Endothelial cell of umbilical vein (primary cell): ENCODE data around the gene INSYN2B. TPM values are rescaled to one million over a fixed set of nuclear protein-coding genes. Genes with fewer than 3 reads are reported as not detected.

Experiments used
- BruUV-seq: library from RNA; stranded (reverse); fragments of 400-500 nt; replicated peaks from 2 replicates; lab custom pipeline; 2021; lab: Mats Ljungman, UMichigan
- CTCF ChIA-PET: fragments of 300-600, 350-600 bp; sonication (Branson Sonifier 250); formaldehyde crosslinking; loops from one replicate; lab custom pipeline; 2021; ENCODE audit warnings: antibody characterized with exemption, inconsistent platforms; lab: Charles Lee
- POLR2A ChIA-PET: fragments of 300-600, 350-600 bp; sonication (Branson Sonifier 250); formaldehyde crosslinking; loops from one replicate; lab custom pipeline; 2021; ENCODE audit warnings: antibody characterized with exemption, inconsistent platforms; lab: Charles Lee
- DNase-seq: peaks from one replicate; pipeline ENCODE4 v3.0.0-alpha.2; 2011; ENCODE audit warnings: low read depth, low spot score
- FAIRE-seq: peaks from 2 replicates; lab custom pipeline; 2011; peaks lifted over from hg19 to GRCh38; lab: Jason Lieb, UNC
- H2AFZ ChIP-seq: 2 replicates; pipeline ENCODE4 v1.6.0; 2012; ENCODE audit warnings: low read depth, low read length, control low read depth, inconsistent platforms
- H3K27ac ChIP-seq: 2 replicates; pipeline ENCODE4 v1.5.1; 2011; ENCODE audit warnings: low read depth, mild to moderate bottlenecking, control low read depth, low read length, moderate library complexity; ENCODE audit not compliant: insufficient read depth
- H3K27me3 ChIP-seq, 2 experiments: 2 replicates each; pipeline versions ENCODE4 v1.6.0 to v1.6.1; 2011; ENCODE audit warnings: low read length in 2 of 2, mixed read lengths in 1 of 2; ENCODE audit not compliant: control insufficient read depth in 2 of 2, insufficient read depth in 2 of 2
- H3K36me3 ChIP-seq, 2 experiments: 2 replicates in 1 of 2; 3 replicates in 1 of 2; pipeline ENCODE4 v1.5.1; 2011; ENCODE audit warnings: low read length in 2 of 2, mild to moderate bottlenecking in 1 of 2, moderate library complexity in 1 of 2; ENCODE audit not compliant: control insufficient read depth in 2 of 2, insufficient read depth in 2 of 2; ENCODE audit errors: extremely low read depth in 1 of 2
- H3K4me1 ChIP-seq: 3 replicates; pipeline ENCODE4 v1.5.1; 2011; ENCODE audit warnings: mild to moderate bottlenecking, low read length; ENCODE audit not compliant: control insufficient read depth, insufficient read depth; ENCODE audit errors: extremely low read depth
- H3K4me2 ChIP-seq: 2 replicates; pipeline ENCODE4 v1.6.1; 2011; ENCODE audit warnings: low read length, control low read depth, mixed read lengths; ENCODE audit not compliant: insufficient read depth
- H3K4me3 ChIP-seq, 3 experiments: fragments of 200-600 bp in 1 of 3; sonication (generic), shearing (Covaris generic) in 1 of 3; replicated peaks in 1 of 3; 2 replicates each; pipeline ENCODE4 v1.5.1; 2011 to 2016; ENCODE audit warnings: control low read depth in 3 of 3, low read length in 3 of 3, mild to moderate bottlenecking in 2 of 3, inconsistent platforms in 1 of 3, low read depth in 1 of 3, moderate library complexity in 1 of 3; ENCODE audit not compliant: insufficient read depth in 1 of 3
- H3K79me2 ChIP-seq: 2 replicates; pipeline ENCODE4 v1.6.0; 2012; ENCODE audit warnings: low read length, inconsistent platforms; ENCODE audit not compliant: control insufficient read depth, insufficient read depth
- H3K9ac ChIP-seq: replicated peaks from 2 replicates; pipeline ENCODE3; 2011; ENCODE audit warnings: low read length, control low read depth; ENCODE audit not compliant: insufficient read depth; ENCODE audit errors: extremely low read depth
- H3K9me1 ChIP-seq: replicated peaks from 3 replicates; pipeline ENCODE4 v1.6.0; 2011; ENCODE audit warnings: mild to moderate bottlenecking, low read length; ENCODE audit not compliant: control insufficient read depth, insufficient read depth; ENCODE audit errors: extremely low read depth
- H3K9me3 ChIP-seq: replicated peaks from 2 replicates; pipeline ENCODE4 v1.5.1; 2012; ENCODE audit warnings: low read length, inconsistent platforms; ENCODE audit not compliant: control insufficient read depth, insufficient read depth
- H4K20me1 ChIP-seq: replicated peaks from 2 replicates; pipeline ENCODE3; 2011; ENCODE audit warnings: mild to moderate bottlenecking, low read length; ENCODE audit not compliant: control insufficient read depth, insufficient read depth; ENCODE audit errors: extremely low read depth
- EZH2 ChIP-seq: IDR thresholded peaks from 2 replicates; pipeline ENCODE4 v1.6.1; 2012; ENCODE audit warnings: borderline replicate concordance, low read depth, mild to moderate bottlenecking, moderate library complexity, low read length, inconsistent platforms; ENCODE audit not compliant: severe bottlenecking
- FOS ChIP-seq: IDR thresholded peaks from 2 replicates; pipeline ENCODE4 v1.6.1; 2011; ENCODE audit warnings: mild to moderate bottlenecking, low read length, moderate library complexity, borderline replicate concordance; ENCODE audit not compliant: insufficient read depth
- GATA2 ChIP-seq: IDR thresholded peaks from 2 replicates; pipeline ENCODE4 v1.7.0; 2011; ENCODE audit warnings: low read depth, mild to moderate bottlenecking, moderate library complexity, mixed read lengths, low read length; ENCODE audit not compliant: insufficient read length, insufficient read depth
- JUN ChIP-seq: IDR thresholded peaks from 2 replicates; pipeline ENCODE4 v1.6.1; 2011; ENCODE audit warnings: borderline replicate concordance, low read depth; ENCODE audit not compliant: insufficient read length, insufficient read depth
- MYC ChIP-seq: IDR thresholded peaks from one replicate; pipeline ENCODE4 v1.6.1; 2011; ENCODE audit warnings: mild to moderate bottlenecking, low read depth, low read length
- POLR2A ChIP-seq: IDR thresholded peaks from 2 replicates; pipeline ENCODE4 v1.6.1; 2012; ENCODE audit warnings: low read depth, mild to moderate bottlenecking, control low read depth, low read length
- POLR2AphosphoS5 ChIP-seq: IDR thresholded peaks from 2 replicates; pipeline ENCODE4 v1.6.1; 2012; ENCODE audit warnings: low read depth, mild to moderate bottlenecking, control low read depth, low read length, moderate library complexity; ENCODE audit not compliant: insufficient read depth
- dilution Hi-C: fragments of 300-500 bp; cut with MboI; formaldehyde crosslinking; loops from one replicate; pipeline ENCODE4 v1.15.0; 2019; ENCODE audit warnings: low sequenced_read_pairs; ENCODE audit not compliant: extremely low pct_ligation_motif_present
- intact Hi-C: fragments of 100-400 bp; cut with micrococcal nuclease; formaldehyde crosslinking; loops from one replicate; pipeline ENCODE4 v1.10.0; 2022
- polyA plus RNA-seq, 4 experiments: library from polyadenylated mRNA; depleted of rRNA in 3 of 4; stranded (reverse) in 3 of 4; unstranded in 1 of 4; fragments of >200 nt; gene quantifications; 2 replicates each; pipeline versions ENCODE4 v1.2.1 to v1.2.3, GENCODE V29; 2011 to 2012; ENCODE audit warnings: missing spikeins in 1 of 4
- total RNA-seq: library from RNA; stranded (reverse); gene quantifications from 2 replicates; pipeline ENCODE4 v1.2.3, GENCODE V29; 2021
- TF ChIP-seq, protein P1 (sequence below): IDR thresholded peaks from 2 replicates; pipeline ENCODE4 v1.6.1; 2011; ENCODE audit not compliant: insufficient read depth, insufficient read length
- TF ChIP-seq, protein P2 (sequence below), 2 donors: IDR thresholded peaks; 1 replicate in 1 of 2; 2 replicates in 1 of 2; pipeline ENCODE4 v1.5.1; 2011; ENCODE audit warnings: low read length in 2 of 2, mild to moderate bottlenecking in 2 of 2, moderate library complexity in 2 of 2, control low read depth in 1 of 2, inconsistent platforms in 1 of 2, low read depth in 1 of 2; ENCODE audit not compliant: insufficient read depth in 1 of 2; ENCODE audit errors: extremely low read depth in 1 of 2

The INSYN2B gene
- total and polyA plus RNA-seq, 2 donors (not counting 3 experiments of a cell fraction or from before 2014, with no cell fraction given), result 8.2 to 17.1 TPM

DNA sequence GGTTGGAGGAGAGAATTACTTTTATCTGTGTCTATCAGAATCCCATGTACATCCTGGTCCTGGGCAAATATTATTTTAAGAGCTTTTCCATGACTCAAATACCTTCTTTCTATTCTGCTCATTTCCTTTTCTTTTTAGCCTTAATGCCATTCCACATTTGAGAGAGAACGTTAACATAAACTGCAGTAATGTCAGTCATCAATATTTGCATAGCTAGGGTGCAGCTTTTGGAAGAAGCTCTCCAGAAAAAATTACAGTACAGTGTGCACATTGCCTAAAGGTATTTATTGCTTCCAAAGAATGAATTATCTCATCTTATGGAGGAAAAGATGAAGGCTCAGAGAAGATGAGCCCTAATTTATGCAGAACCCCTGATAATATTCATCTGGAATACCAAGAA is 58.3 kb downstream of the INSYN2B start:
- H3K4me2 ChIP-seq, result no peak overlapping the region
- peaks cover 2% of the 10 kb centered on the region for H3K79me2 ChIP-seq
- no peaks in the 10 kb centered on the region for H3K9me1 ChIP-seq
- TF ChIP-seq POLR2A, result no peak
- no peak for TF ChIP-seq EZH2
- TF ChIP-seq JUN, result no peak
- TF ChIP-seq POLR2AphosphoS5, result no peak
- no peak for TF ChIP-seq MYC
- no peak for TF ChIP-seq FOS
- TF ChIP-seq, protein P1, sequence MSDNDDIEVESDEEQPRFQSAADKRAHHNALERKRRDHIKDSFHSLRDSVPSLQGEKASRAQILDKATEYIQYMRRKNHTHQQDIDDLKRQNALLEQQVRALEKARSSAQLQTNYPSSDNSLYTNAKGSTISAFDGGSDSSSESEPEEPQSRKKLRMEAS, result no peak
- TF ChIP-seq GATA2, result no peak
- TF ChIP-seq, protein P2, sequence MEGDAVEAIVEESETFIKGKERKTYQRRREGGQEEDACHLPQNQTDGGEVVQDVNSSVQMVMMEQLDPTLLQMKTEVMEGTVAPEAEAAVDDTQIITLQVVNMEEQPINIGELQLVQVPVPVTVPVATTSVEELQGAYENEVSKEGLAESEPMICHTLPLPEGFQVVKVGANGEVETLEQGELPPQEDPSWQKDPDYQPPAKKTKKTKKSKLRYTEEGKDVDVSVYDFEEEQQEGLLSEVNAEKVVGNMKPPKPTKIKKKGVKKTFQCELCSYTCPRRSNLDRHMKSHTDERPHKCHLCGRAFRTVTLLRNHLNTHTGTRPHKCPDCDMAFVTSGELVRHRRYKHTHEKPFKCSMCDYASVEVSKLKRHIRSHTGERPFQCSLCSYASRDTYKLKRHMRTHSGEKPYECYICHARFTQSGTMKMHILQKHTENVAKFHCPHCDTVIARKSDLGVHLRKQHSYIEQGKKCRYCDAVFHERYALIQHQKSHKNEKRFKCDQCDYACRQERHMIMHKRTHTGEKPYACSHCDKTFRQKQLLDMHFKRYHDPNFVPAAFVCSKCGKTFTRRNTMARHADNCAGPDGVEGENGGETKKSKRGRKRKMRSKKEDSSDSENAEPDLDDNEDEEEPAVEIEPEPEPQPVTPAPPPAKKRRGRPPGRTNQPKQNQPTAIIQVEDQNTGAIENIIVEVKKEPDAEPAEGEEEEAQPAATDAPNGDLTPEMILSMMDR (IDR thresholded peaks at IDR 0.05; ENCODE audit: extremely low read depth in 1 of 2, insufficient read depth in 1 of 2, low read depth in 1 of 2, low read length in 2 of 2), result no peak
- intact Hi-C loops (no loop called here), dilution Hi-C loops (no loop called here)
- H3K36me3 ChIP-seq, result no peaks in the 10 kb centered on the region
- H4K20me1 ChIP-seq, result no peaks in the 10 kb centered on the region
- H3K27ac ChIP-seq, result no peak overlapping the region
- ChIA-PET CTCF (interaction anchor here (0.8 to 1.5 kb wide), 3 partner anchors 8 to 59 kb away, joined by 3 to 10 read pairs (median 3); partner anchors contain the start of gene INSYN2B), POLR2A (no interaction called here)
- H3K4me1 ChIP-seq, result peaks cover 16% of the 10 kb centered on the region
- no TSS peak for BruUV-seq
- DNase-seq (peak; percentile 19), FAIRE-seq (no peak)
- H3K4me3 ChIP-seq, result no peak overlapping the region
- no peaks in the 10 kb centered on the region for H3K27me3 ChIP-seq
- no peak overlapping the region for H2AFZ ChIP-seq
- H3K9me3 ChIP-seq, result no peaks in the 10 kb centered on the region
- H3K9ac ChIP-seq, result no peak overlapping the region
